DOHH2 (cell line): Measurements from ENCODE around the gene ROBO1.

Source experiments
- H3F3A ChIP-seq: fragments of 200-600 bp; sonication (generic), shearing (Covaris generic); 2 replicates; pipeline ENCODE4 v1.6.0; 2016; ENCODE audit warnings: antibody characterized with exemption, mild to moderate bottlenecking; ENCODE audit not compliant: control insufficient read depth, insufficient read depth
- H3K27ac ChIP-seq: fragments of 200-600 bp; sonication (generic); 2 replicates; pipeline ENCODE4 v1.5.1; 2014; ENCODE audit warnings: low read depth, mild to moderate bottlenecking, low read length, moderate library complexity
- H3K27me3 ChIP-seq: fragments of 200-600 bp; sonication (generic); 2 replicates; pipeline ENCODE4 v1.6.1; 2014; ENCODE audit warnings: mild to moderate bottlenecking, low read length, mixed read lengths; ENCODE audit not compliant: control insufficient read depth
- H3K36me3 ChIP-seq: fragments of 200-600 bp; sonication (generic); 2 replicates; pipeline ENCODE4 v1.6.1; 2014; ENCODE audit warnings: mild to moderate bottlenecking, low read length, moderate library complexity, mixed read lengths; ENCODE audit not compliant: control insufficient read depth
- H3K4me1 ChIP-seq: fragments of 200-600 bp; sonication (generic); 2 replicates; pipeline ENCODE4 v1.6.1; 2014; ENCODE audit warnings: mild to moderate bottlenecking, low read length, mixed read lengths; ENCODE audit not compliant: control insufficient read depth
- H3K4me2 ChIP-seq: fragments of 200-600 bp; sonication (generic); 2 replicates; pipeline ENCODE4 v1.6.0; 2014; ENCODE audit warnings: mild to moderate bottlenecking, low read length, moderate library complexity
- H3K4me3 ChIP-seq: fragments of 200-600 bp; sonication (generic); 2 replicates; pipeline ENCODE4 v1.5.1; 2014; ENCODE audit warnings: mild to moderate bottlenecking, low read length, mixed read lengths
- H3K79me2 ChIP-seq: fragments of 200-600 bp; sonication (generic); 2 replicates; pipeline ENCODE4 v1.6.1; 2014; ENCODE audit warnings: mild to moderate bottlenecking, low read length, mixed read lengths; ENCODE audit not compliant: control insufficient read depth
- H3K9me2 ChIP-seq: fragments of 200-600 bp; sonication (generic); replicated peaks from 2 replicates; pipeline ENCODE4 v1.6.1; 2014; ENCODE audit warnings: mild to moderate bottlenecking, low read length, mixed read lengths; ENCODE audit not compliant: control insufficient read depth
- H3K9me3 ChIP-seq: fragments of 200-600 bp; sonication (generic); 2 replicates; pipeline ENCODE4 v1.6.1; 2014; ENCODE audit warnings: antibody characterized with exemption, low read length, mixed read lengths; ENCODE audit not compliant: control insufficient read depth, insufficient read depth
- H4K20me1 ChIP-seq: fragments of 200-600 bp; sonication (generic); 2 replicates; pipeline ENCODE4 v1.6.0; 2014; ENCODE audit warnings: low read depth, mild to moderate bottlenecking, antibody characterized with exemption, low read length, moderate library complexity; ENCODE audit not compliant: control insufficient read depth, insufficient read depth
- CTCF ChIP-seq: fragments of 200-600 bp; sonication (generic); IDR thresholded peaks from one replicate; pipeline ENCODE4 v1.5.1; 2014; ENCODE audit warnings: antibody characterized with exemption, mild to moderate bottlenecking, low read depth, low read length; ENCODE audit not compliant: poor library complexity, severe bottlenecking
- EZH2phosphoT487 ChIP-seq: fragments of 200-600 bp; sonication (generic); IDR thresholded peaks from 2 replicates; pipeline ENCODE4 v1.6.1; 2017; ENCODE audit warnings: borderline replicate concordance, mild to moderate bottlenecking, antibody characterized with exemption, low read length, moderate library complexity, mixed read lengths

ROBO1 gene

GRCh38 chr3:78825858-78826215, 942.0 kb downstream of the ROBO1 start:
- Histone ChIP-seq H3K27ac (no peak overlapping the region), H3K4me2 (no peak overlapping the region), H3F3A (no peaks in the 10 kb centered on the region), H3K36me3 (no peaks in the 10 kb centered on the region), H3K79me2 (no peaks in the 10 kb centered on the region), H3K4me3 (no peak overlapping the region), H3K9me3 (0 out of 2 replicates have a peak, but pooled peaks cover 3% of the 10 kb centered on the region), H3K9me2 (no peaks in the 10 kb centered on the region), H3K4me1 (no peaks in the 10 kb centered on the region), H3K27me3 (no peaks in the 10 kb centered on the region), H4K20me1 (no peaks in the 10 kb centered on the region)
- TF ChIP-seq EZH2phosphoT487 (no peak), CTCF (no peak)

DNA sequence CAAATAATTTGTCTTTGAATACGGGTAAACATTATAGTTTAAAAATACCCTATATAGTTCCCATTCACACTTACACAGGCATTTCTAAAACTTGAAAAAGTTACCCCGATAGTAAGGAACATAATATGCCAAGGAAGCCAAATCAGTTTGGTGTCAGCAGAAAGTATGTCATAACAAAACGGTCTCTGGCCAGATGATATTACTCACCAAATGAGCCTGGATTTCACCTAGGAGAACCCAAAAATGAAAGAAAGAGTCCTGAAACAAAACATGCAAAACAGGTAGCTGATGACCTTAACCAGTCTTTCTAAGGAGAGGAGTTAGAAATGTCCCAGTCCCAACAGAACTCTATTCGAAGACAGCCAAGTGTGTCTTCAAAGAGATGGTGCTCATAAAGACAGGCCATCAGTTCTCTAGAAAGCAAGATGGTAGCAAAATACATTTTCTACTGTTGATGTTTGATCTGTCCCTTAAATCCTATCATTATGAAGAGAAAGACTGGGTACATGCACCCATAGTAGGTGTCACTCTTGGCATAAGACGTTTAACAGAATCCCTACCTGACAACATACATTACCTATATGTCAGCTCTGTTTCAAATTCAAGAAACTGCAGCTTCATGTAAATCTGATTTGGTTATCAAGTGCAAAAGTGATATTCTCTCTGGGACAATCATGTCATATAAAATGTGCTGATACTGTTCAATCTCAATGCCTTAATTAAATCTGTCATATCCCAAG, 942.5 kb downstream of the ROBO1 start:
- Histone ChIP-seq H3K9me3 (0 out of 2 replicates have a peak, but pooled peaks cover 3% of the 10 kb centered on the region), H3K9me2 (no peaks in the 10 kb centered on the region), H3F3A (no peaks in the 10 kb centered on the region), H4K20me1 (no peaks in the 10 kb centered on the region), H3K36me3 (no peaks in the 10 kb centered on the region), H3K79me2 (no peaks in the 10 kb centered on the region), H3K4me2 (no peak overlapping the region), H3K27ac (no peak overlapping the region), H3K27me3 (no peaks in the 10 kb centered on the region), H3K4me1 (no peaks in the 10 kb centered on the region), H3K4me3 (no peak overlapping the region)
- no peak for TF ChIP-seq EZH2phosphoT487
- TF ChIP-seq CTCF = no peak

GRCh38 chr3:78823859-78824258, 943.9 kb downstream of the ROBO1 start:
- Histone ChIP-seq H3K4me2 (no peak overlapping the region), H3F3A (no peaks in the 10 kb centered on the region), H3K9me3 (no peaks in the 10 kb centered on the region), H3K9me2 (no peaks in the 10 kb centered on the region), H3K27me3 (no peaks in the 10 kb centered on the region), H3K36me3 (no peaks in the 10 kb centered on the region), H3K27ac (no peak overlapping the region), H3K4me3 (no peak overlapping the region), H4K20me1 (no peaks in the 10 kb centered on the region), H3K4me1 (no peaks in the 10 kb centered on the region), H3K79me2 (no peaks in the 10 kb centered on the region)
- no peak for TF ChIP-seq EZH2phosphoT487
- no peak for TF ChIP-seq CTCF
